ENCODE results near the gene SCG2. TPM values are rescaled to one million over a fixed set of nuclear protein-coding genes. Genes with fewer than 3 reads are reported as not detected.

The SCG2 gene
- total RNA-seq, 2 experiments from 2014 or later: not detected

- no peak overlapping the region for H3K4me3 Mint-ChIP-seq
- ATAC-seq (ENCODE audit: poor library complexity): no peak
- TF ChIP-seq CTCF (IDR thresholded peaks at IDR 0.05): no peak
Measured at GRCh38 chr2:223626716-223627115, 24.6 kb upstream of the SCG2 start.

GRCh38 chr2:223625652-223626051 is 23.5 kb upstream of the SCG2 start:
- ChIA-PET POLR2A (no interaction called here), CTCF (no interaction called here)
- intact Hi-C loops (cut with DNase I, micrococcal nuclease): no loop called here
- DNase-seq: no peak
- Histone ChIP-seq H3K4me3 (ENCODE audit: low read length) (no peak overlapping the region), H3K27me3 (ENCODE audit: control insufficient read depth in 1 of 2, insufficient read depth in 2 of 2, low read length in 2 of 2) (peaks cover under 1 to 2% of the 10 kb centered on the region in 2 experiments), H3K27ac (ENCODE audit: low read depth in 1 of 2, low read length in 2 of 2) (no peak overlapping the region), H3K36me3 (ENCODE audit: insufficient read depth, low read length) (no peaks in the 10 kb centered on the region), H3K4me1 (ENCODE audit: insufficient read depth, low read length) (no peaks in the 10 kb centered on the region), H3K9me3 (ENCODE audit: control insufficient read depth in 1 of 2, insufficient read depth in 1 of 2, low read length in 2 of 2) (no peaks in the 10 kb centered on the region)
- ATAC-seq (ENCODE audit: poor library complexity): no peak
- no peaks in the 10 kb centered on the region for H3K4me1 Mint-ChIP-seq (ENCODE audit: low read depth)
- peaks cover 27% of the 10 kb centered on the region for H3K27me3 Mint-ChIP-seq
- no peak for TF ChIP-seq CTCF (IDR thresholded peaks at IDR 0.05)
- H3K4me3 Mint-ChIP-seq: no peak overlapping the region
- H3K27ac Mint-ChIP-seq: no peak overlapping the region
- peaks cover under 1% of the 10 kb centered on the region for H3K9me3 Mint-ChIP-seq
- no peaks in the 10 kb centered on the region for H3K36me3 Mint-ChIP-seq (ENCODE audit: low read depth)

More at GRCh38 chr2:223626716-223627115, 24.6 kb upstream of the SCG2 start:
- Mint-ChIP-seq H3K4me1 (ENCODE audit: low read depth) (no peaks in the 10 kb centered on the region), H3K36me3 (ENCODE audit: low read depth) (no peaks in the 10 kb centered on the region), H3K9me3 (peaks cover 3% of the 10 kb centered on the region), H3K27ac (no peak overlapping the region), H3K27me3 (peaks cover 26% of the 10 kb centered on the region)
- no peaks in the 10 kb centered on the region for H3K36me3 ChIP-seq (ENCODE audit: insufficient read depth, low read length)
- POLR2A ChIA-PET: no interaction called here
- no peak overlapping the region for H3K27ac ChIP-seq (ENCODE audit: low read depth in 1 of 2, low read length in 2 of 2)
- no peak overlapping the region for H3K4me3 ChIP-seq (ENCODE audit: low read length)
- CTCF ChIA-PET: no interaction called here
- intact Hi-C loops (cut with DNase I, micrococcal nuclease): no loop called here
- no peaks in the 10 kb centered on the region for H3K9me3 ChIP-seq (ENCODE audit: control insufficient read depth in 1 of 2, insufficient read depth in 1 of 2, low read length in 2 of 2)
- no peak for DNase-seq
- H3K27me3 ChIP-seq (ENCODE audit: control insufficient read depth in 1 of 2, insufficient read depth in 2 of 2, low read length in 2 of 2): peaks cover 0 to 2% of the 10 kb centered on the region in 2 experiments
- no peaks in the 10 kb centered on the region for H3K4me1 ChIP-seq (ENCODE audit: insufficient read depth, low read length)

- CTCF ChIA-PET: no interaction called here
- Histone ChIP-seq H3K9me3 (ENCODE audit: control insufficient read depth in 1 of 2, insufficient read depth in 1 of 2, low read length in 2 of 2) (peaks cover 0 to 6% of the 10 kb centered on the region in 2 experiments), H3K4me1 (ENCODE audit: insufficient read depth, low read length) (no peaks in the 10 kb centered on the region), H3K27ac (ENCODE audit: low read depth in 1 of 2, low read length in 2 of 2) (no peak overlapping the region), H3K4me3 (ENCODE audit: low read length) (no peak overlapping the region), H3K27me3 (ENCODE audit: control insufficient read depth in 1 of 2, insufficient read depth in 2 of 2, low read length in 2 of 2) (peaks cover 0 to 7% of the 10 kb centered on the region in 2 experiments), H3K36me3 (ENCODE audit: insufficient read depth, low read length) (no peaks in the 10 kb centered on the region)
- ATAC-seq (ENCODE audit: poor library complexity) (no peak), DNase-seq (no peak)
- Mint-ChIP-seq H3K36me3 (ENCODE audit: low read depth) (no peaks in the 10 kb centered on the region), H3K27me3 (peaks cover 29% of the 10 kb centered on the region), H3K27ac (no peak overlapping the region), H3K9me3 (no peaks in the 10 kb centered on the region), H3K4me3 (no peak overlapping the region), H3K4me1 (ENCODE audit: low read depth) (no peaks in the 10 kb centered on the region)
- intact Hi-C loops (cut with DNase I, micrococcal nuclease): no loop called here
- POLR2A ChIA-PET: no interaction called here
- TF ChIP-seq CTCF (IDR thresholded peaks at IDR 0.05): no peak
Measured at GRCh38 chr2:223621901-223622300, 19.7 kb upstream of the SCG2 start.

Data from CD4-positive, alpha-beta T cell (primary cell).